ENCODE data around the gene CFAP73. TPM values are rescaled to one million over a fixed set of nuclear protein-coding genes. Genes with fewer than 3 reads are reported as not detected.

CFAP73 gene
- total RNA-seq, 6 experiments from 2014 or later: 0.15 TPM; not detected in 5

GRCh38 chr12:113200021-113200797 lies 50.7 kb downstream of the CFAP73 start:
- intact Hi-C loops (cut with DNase I): no loop called here
- Histone ChIP-seq H3K27me3 (no peaks in the 10 kb centered on the region), H3K4me1 (peaks cover 0 to 7% (median 0%) of the 10 kb centered on the region in 4 donors), H3K27ac (no peak overlapping the region), H3K9me3 (no peaks in the 10 kb centered on the region), H3K36me3 (no peaks in the 10 kb centered on the region), H3K4me3 (no peak overlapping the region)
- no peak for ATAC-seq
- DNase-seq: no peak
- TF ChIP-seq, protein P1, sequence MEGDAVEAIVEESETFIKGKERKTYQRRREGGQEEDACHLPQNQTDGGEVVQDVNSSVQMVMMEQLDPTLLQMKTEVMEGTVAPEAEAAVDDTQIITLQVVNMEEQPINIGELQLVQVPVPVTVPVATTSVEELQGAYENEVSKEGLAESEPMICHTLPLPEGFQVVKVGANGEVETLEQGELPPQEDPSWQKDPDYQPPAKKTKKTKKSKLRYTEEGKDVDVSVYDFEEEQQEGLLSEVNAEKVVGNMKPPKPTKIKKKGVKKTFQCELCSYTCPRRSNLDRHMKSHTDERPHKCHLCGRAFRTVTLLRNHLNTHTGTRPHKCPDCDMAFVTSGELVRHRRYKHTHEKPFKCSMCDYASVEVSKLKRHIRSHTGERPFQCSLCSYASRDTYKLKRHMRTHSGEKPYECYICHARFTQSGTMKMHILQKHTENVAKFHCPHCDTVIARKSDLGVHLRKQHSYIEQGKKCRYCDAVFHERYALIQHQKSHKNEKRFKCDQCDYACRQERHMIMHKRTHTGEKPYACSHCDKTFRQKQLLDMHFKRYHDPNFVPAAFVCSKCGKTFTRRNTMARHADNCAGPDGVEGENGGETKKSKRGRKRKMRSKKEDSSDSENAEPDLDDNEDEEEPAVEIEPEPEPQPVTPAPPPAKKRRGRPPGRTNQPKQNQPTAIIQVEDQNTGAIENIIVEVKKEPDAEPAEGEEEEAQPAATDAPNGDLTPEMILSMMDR (IDR thresholded peaks at IDR 0.05): no peak
- no peak for TF ChIP-seq POLR2A (IDR thresholded peaks at IDR 0.05)
- 80% methylated on average over 12 of the region's 12 CpGs for WGBS (ENCODE audit: insufficient coverage, low coverage, low lambda C conversion rate, missing lambda C conversion rate)

DNA sequence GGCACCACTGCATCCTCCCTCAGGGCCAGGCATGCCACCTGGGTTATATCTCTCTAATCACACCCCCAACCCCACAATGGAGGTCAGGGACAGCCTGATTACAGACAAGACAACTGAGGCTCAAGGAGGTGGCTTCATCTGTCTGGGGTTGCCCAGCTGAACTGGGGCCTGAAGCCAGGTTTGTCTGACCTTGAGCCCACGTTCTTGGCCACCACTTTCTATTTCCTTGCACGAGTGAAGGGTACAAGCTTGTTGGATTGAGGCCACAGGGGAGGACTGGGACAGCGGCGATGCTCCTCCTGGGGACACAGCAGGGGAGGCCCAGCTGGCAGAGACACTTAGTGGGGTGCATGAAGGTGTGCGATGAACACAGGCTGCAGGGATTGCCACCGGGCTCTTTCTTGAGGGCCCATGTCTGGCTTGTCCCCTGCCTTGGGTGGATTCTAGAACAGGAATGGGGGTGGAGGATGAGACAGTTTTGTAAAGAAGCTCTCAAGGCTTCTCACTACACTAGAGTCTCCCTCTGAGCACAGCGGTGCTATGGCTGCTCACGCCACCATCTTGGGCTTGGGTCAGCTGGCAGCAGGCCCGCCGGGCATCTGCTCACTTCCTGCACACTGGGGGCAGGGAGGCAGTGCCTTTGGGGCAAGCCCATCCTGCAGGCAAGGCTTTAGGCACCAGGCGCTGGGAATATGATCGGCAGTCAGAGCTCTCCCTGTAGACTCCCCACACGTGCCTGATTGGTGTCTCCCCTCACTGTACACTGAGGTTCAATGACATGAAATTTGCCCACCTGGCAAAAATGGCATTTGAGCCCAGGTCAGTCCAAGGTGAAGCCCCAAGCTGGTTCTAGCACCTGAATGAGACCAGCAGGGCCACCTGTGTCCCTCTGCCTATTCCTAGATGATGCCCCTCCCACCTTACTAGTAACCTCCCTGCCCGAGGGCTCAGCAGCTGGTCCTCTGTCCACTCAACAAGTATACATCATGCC lies 52.0 kb downstream of the CFAP73 start:
- ATAC-seq (no peak), DNase-seq (no peak)
- H3K4me3 ChIP-seq: no peak overlapping the region
- no peak overlapping the region for H3K27ac ChIP-seq
- H3K36me3 ChIP-seq: no peaks in the 10 kb centered on the region
- H3K4me1 ChIP-seq: peaks cover 0 to 7% (median 0%) of the 10 kb centered on the region in 4 donors
- no peaks in the 10 kb centered on the region for H3K27me3 ChIP-seq
- H3K9me3 ChIP-seq: no peaks in the 10 kb centered on the region
- WGBS (ENCODE audit: insufficient coverage, low coverage, low lambda C conversion rate, missing lambda C conversion rate): 71% methylated on average over 5 of the region's 14 CpGs
- TF ChIP-seq, protein P1 (IDR thresholded peaks at IDR 0.05): no peak
- no peak for TF ChIP-seq POLR2A (IDR thresholded peaks at IDR 0.05)
- intact Hi-C loops (cut with DNase I): no loop called here

DNA sequence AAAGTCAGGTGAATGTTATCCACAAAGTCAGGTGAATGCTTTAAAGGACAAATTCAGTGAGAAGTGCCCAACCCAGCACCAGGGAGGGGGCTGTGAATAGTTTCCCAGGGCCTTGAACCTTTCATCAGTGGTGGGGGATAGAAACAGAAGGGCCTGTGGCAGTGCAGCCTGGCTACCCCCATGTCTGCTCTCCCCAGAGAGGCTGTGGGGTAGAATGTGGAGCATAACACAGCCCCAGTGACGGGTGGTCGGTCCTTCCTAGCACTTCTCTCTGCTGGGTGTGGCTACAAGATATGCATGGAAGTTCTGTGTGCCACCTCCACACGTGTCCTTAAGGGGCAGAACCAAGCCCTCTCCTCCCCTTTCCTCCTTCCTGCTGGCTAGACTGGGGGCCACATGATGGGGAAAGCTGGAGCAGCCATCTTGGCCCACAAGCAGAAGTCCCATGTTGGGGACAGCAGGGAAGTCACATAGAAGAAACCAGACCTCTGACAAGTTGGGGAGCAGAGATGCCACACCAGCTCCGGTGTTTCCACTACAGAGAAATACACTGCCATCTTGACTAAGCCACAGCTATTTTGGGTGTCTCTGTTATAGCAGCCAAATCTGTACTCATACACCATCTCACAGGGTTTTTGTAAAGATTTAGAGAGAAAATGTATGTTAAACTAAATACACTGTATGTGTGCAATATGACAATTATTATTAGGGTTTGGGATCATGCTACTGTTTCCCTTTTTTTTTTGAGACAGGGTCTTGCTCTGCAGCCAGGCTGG lies 53.0 kb downstream of the CFAP73 start:
- no peaks in the 10 kb centered on the region for H3K36me3 ChIP-seq
- H3K27me3 ChIP-seq: no peaks in the 10 kb centered on the region
- no peak overlapping the region for H3K27ac ChIP-seq
- no peak for ATAC-seq
- TF ChIP-seq POLR2A (IDR thresholded peaks at IDR 0.05): no peak
- TF ChIP-seq, protein P1 (IDR thresholded peaks at IDR 0.05): no peak
- intact Hi-C loops (cut with DNase I): no loop called here
- no peaks in the 10 kb centered on the region for H3K9me3 ChIP-seq
- no peak overlapping the region for H3K4me3 ChIP-seq
- peaks cover 0 to 7% (median 0%) of the 10 kb centered on the region in 4 donors for H3K4me1 ChIP-seq
- WGBS (ENCODE audit: insufficient coverage, low coverage, low lambda C conversion rate, missing lambda C conversion rate): 90% methylated on average over 2 of the region's 4 CpGs
- no peak for DNase-seq

Data from right lobe of liver (tissue), 6 donors.